ENCODE results near the gene MYCBP. TPM values are rescaled to one million over a fixed set of nuclear protein-coding genes. Genes with fewer than 3 reads are reported as not detected.

MYCBP gene
- total RNA-seq, 2 experiments from 2014 or later, result 70.6 to 76.5 TPM

- Mint-ChIP-seq H3K27ac (no peak overlapping the region), H3K27me3 (no peaks in the 10 kb centered on the region), H3K36me3 (no peaks in the 10 kb centered on the region), H3K4me1 (ENCODE audit: low read depth) (no peaks in the 10 kb centered on the region), H3K4me3 (no peak overlapping the region), H3K9me3 (no peaks in the 10 kb centered on the region)
- intact Hi-C loops (cut with micrococcal nuclease), result no loop called here
- ChIA-PET POLR2A (no interaction called here), CTCF (interaction anchor here (1.1 to 1.7 kb wide), 2 partner anchors 26 to 71 kb away, joined by 3 to 4 read pairs; no protein-coding TSS in a partner anchor)
- DNase-seq, result no peak
Measured at GRCh38 chr1:38892976-38893375, 19.8 kb upstream of the MYCBP start.

GRCh38 chr1:38891753-38892152 lies 18.6 kb upstream of the MYCBP start:
- H3K36me3 Mint-ChIP-seq, result no peaks in the 10 kb centered on the region
- ChIA-PET POLR2A (no interaction called here), CTCF (interaction anchor here (1.1 kb wide), 1 partner anchor 27 kb away, joined by 3 read pairs; no protein-coding TSS in a partner anchor)
- intact Hi-C loops (cut with micrococcal nuclease), result no loop called here
- no peaks in the 10 kb centered on the region for H3K4me1 Mint-ChIP-seq (ENCODE audit: low read depth)
- H3K27ac Mint-ChIP-seq, result no peak overlapping the region
- no peaks in the 10 kb centered on the region for H3K9me3 Mint-ChIP-seq
- no peaks in the 10 kb centered on the region for H3K27me3 Mint-ChIP-seq
- no peak for DNase-seq
- H3K4me3 Mint-ChIP-seq, result no peak overlapping the region

- Mint-ChIP-seq H3K36me3 (no peaks in the 10 kb centered on the region), H3K27me3 (no peaks in the 10 kb centered on the region), H3K9me3 (no peaks in the 10 kb centered on the region), H3K4me3 (no peak overlapping the region), H3K27ac (no peak overlapping the region), H3K4me1 (ENCODE audit: low read depth) (no peaks in the 10 kb centered on the region)
- ChIA-PET CTCF (no interaction called here), POLR2A (no interaction called here)
- intact Hi-C loops (cut with micrococcal nuclease), result no loop called here
- no peak for DNase-seq
Measured at GRCh38 chr1:38889589-38889988, 16.4 kb upstream of the MYCBP start.

GRCh38 chr1:38888423-38889333 lies 15.5 kb upstream of the MYCBP start:
- CTCF ChIA-PET, result no interaction called here
- POLR2A ChIA-PET, result no interaction called here
- DNase-seq, result no peak
- no peaks in the 10 kb centered on the region for H3K4me1 Mint-ChIP-seq (ENCODE audit: low read depth)
- H3K36me3 Mint-ChIP-seq, result no peaks in the 10 kb centered on the region
- no peaks in the 10 kb centered on the region for H3K9me3 Mint-ChIP-seq
- intact Hi-C loops (cut with micrococcal nuclease), result no loop called here
- no peak overlapping the region for H3K4me3 Mint-ChIP-seq
- H3K27me3 Mint-ChIP-seq, result no peaks in the 10 kb centered on the region
- H3K27ac Mint-ChIP-seq, result no peak overlapping the region

- Mint-ChIP-seq H3K4me1 (ENCODE audit: low read depth) (no peaks in the 10 kb centered on the region), H3K4me3 (no peak overlapping the region), H3K9me3 (no peaks in the 10 kb centered on the region), H3K36me3 (no peaks in the 10 kb centered on the region), H3K27ac (no peak overlapping the region), H3K27me3 (no peaks in the 10 kb centered on the region)
- intact Hi-C loops (cut with micrococcal nuclease), result no loop called here
- CTCF ChIA-PET, result no interaction called here
- no peak for DNase-seq
- POLR2A ChIA-PET, result interaction anchor here (0.7 kb wide), 1 partner anchor 95 kb away, joined by 3 read pairs; no protein-coding TSS in a partner anchor
Measured at GRCh38 chr1:38885092-38885491, 11.9 kb upstream of the MYCBP start.

GRCh38 chr1:38881487-38881886 lies 8.3 kb upstream of the MYCBP start, which contains the start of gene GJA9:
GJA9 (minus strand) TSS chr1:38881587; CDS start chr1:38876098, 5,489 bp downstream.
- no peaks in the 10 kb centered on the region for H3K27me3 Mint-ChIP-seq
- no peaks in the 10 kb centered on the region for H3K4me1 Mint-ChIP-seq (ENCODE audit: low read depth)
- no peak within 1 kb of the TSS for H3K4me3 Mint-ChIP-seq
- H3K9me3 Mint-ChIP-seq, result no peaks in the 10 kb centered on the region
- no peak within 1 kb of the TSS for H3K27ac Mint-ChIP-seq
- intact Hi-C loops (cut with micrococcal nuclease), result no loop called here
- POLR2A ChIA-PET, result no interaction called here
- no peaks in the 10 kb centered on the region for H3K36me3 Mint-ChIP-seq
- CTCF ChIA-PET, result interaction anchor here (1.4 kb wide), 2 partner anchors 10 to 217 kb away, joined by 3 read pairs; no protein-coding TSS in a partner anchor
- DNase-seq, result no peak

- Mint-ChIP-seq H3K27ac (no peak overlapping the region), H3K9me3 (no peaks in the 10 kb centered on the region), H3K27me3 (no peaks in the 10 kb centered on the region), H3K4me3 (no peak overlapping the region), H3K36me3 (peaks cover 2% of the 10 kb centered on the region), H3K4me1 (ENCODE audit: low read depth) (peaks cover 24% of the 10 kb centered on the region)
- ChIA-PET CTCF (interaction anchor here (1.3 kb wide), 1 partner anchor 88 kb away, joined by 3 read pairs; no protein-coding TSS in a partner anchor), POLR2A (interaction anchor here (1.1 kb wide), 1 partner anchor 151 kb away, joined by 3 read pairs; no protein-coding TSS in a partner anchor)
- DNase-seq, result no peak
- intact Hi-C loops (cut with micrococcal nuclease), result no loop called here
Measured at GRCh38 chr1:38875811-38876210, 2.7 kb upstream of the MYCBP start.

GRCh38 chr1:38872401-38873026 lies 634 bp downstream of the MYCBP start:
- DNase-seq, result peak; percentile 53
- Mint-ChIP-seq H3K9me3 (no peaks in the 10 kb centered on the region), H3K4me3 (peak overlapping the region; percentile 91), H3K4me1 (ENCODE audit: low read depth) (peaks cover 32% of the 10 kb centered on the region), H3K27ac (peak overlapping the region; percentile 71), H3K27me3 (no peaks in the 10 kb centered on the region), H3K36me3 (peaks cover 9% of the 10 kb centered on the region)
- ChIA-PET CTCF (interaction anchor here (0.6 to 2.1 kb wide), 10 partner anchors 11 to 219 kb away, joined by 3 to 7 read pairs (median 4); partner anchors contain the start of genes NDUFS5 and RRAGC), POLR2A (interaction anchor here (1.2 to 1.9 kb wide), 4 partner anchors 13 to 154 kb away, joined by 3 to 11 read pairs (median 3); partner anchors contain the start of genes NDUFS5 and RRAGC)
- intact Hi-C loops (cut with micrococcal nuclease), result loop anchor here (1.0 to 5.0 kb wide), 3 partner anchors 13 to 155 kb away; partner anchors contain the start of genes AKIRIN1, NDUFS5 and RRAGC

GRCh38 chr1:38870996-38871395 lies 2.2 kb downstream of the MYCBP start:
- no peaks in the 10 kb centered on the region for H3K27me3 Mint-ChIP-seq
- H3K36me3 Mint-ChIP-seq, result peaks cover 14% of the 10 kb centered on the region
- peak overlapping the region; percentile 66 for H3K27ac Mint-ChIP-seq
- H3K4me3 Mint-ChIP-seq, result peak overlapping the region; percentile 9
- POLR2A ChIA-PET, result interaction anchor here (1.0 to 1.6 kb wide), 2 partner anchors 10 to 155 kb away, joined by 3 read pairs; partner anchors contain the start of gene NDUFS5
- DNase-seq, result peak; percentile 22
- CTCF ChIA-PET, result interaction anchor here (1.6 to 1.8 kb wide), 2 partner anchors 9 to 36 kb away, joined by 4 read pairs; no protein-coding TSS in a partner anchor
- intact Hi-C loops (cut with micrococcal nuclease), result loop anchor here (5.0 kb wide), 1 partner anchor 156 kb away; the partner anchor contains the start of gene NDUFS5
- no peaks in the 10 kb centered on the region for H3K9me3 Mint-ChIP-seq
- H3K4me1 Mint-ChIP-seq (ENCODE audit: low read depth), result peaks cover 35% of the 10 kb centered on the region

GRCh38 chr1:38867208-38867607 lies 5.9 kb downstream of the MYCBP start:
- H3K4me3 Mint-ChIP-seq, result no peak overlapping the region
- POLR2A ChIA-PET, result no interaction called here
- no peak for DNase-seq
- intact Hi-C loops (cut with micrococcal nuclease), result no loop called here
- H3K4me1 Mint-ChIP-seq (ENCODE audit: low read depth), result peaks cover 56% of the 10 kb centered on the region
- CTCF ChIA-PET, result no interaction called here
- H3K36me3 Mint-ChIP-seq, result peaks cover 27% of the 10 kb centered on the region
- H3K27ac Mint-ChIP-seq, result no peak overlapping the region
- no peaks in the 10 kb centered on the region for H3K27me3 Mint-ChIP-seq
- H3K9me3 Mint-ChIP-seq, result no peaks in the 10 kb centered on the region

- H3K27ac Mint-ChIP-seq, result no peak overlapping the region
- H3K9me3 Mint-ChIP-seq, result no peaks in the 10 kb centered on the region
- peaks cover 57% of the 10 kb centered on the region for H3K4me1 Mint-ChIP-seq (ENCODE audit: low read depth)
- H3K36me3 Mint-ChIP-seq, result peaks cover 27% of the 10 kb centered on the region
- no peaks in the 10 kb centered on the region for H3K27me3 Mint-ChIP-seq
- intact Hi-C loops (cut with micrococcal nuclease), result no loop called here
- CTCF ChIA-PET, result no interaction called here
- DNase-seq, result no peak
- POLR2A ChIA-PET, result no interaction called here
- no peak overlapping the region for H3K4me3 Mint-ChIP-seq
Measured at GRCh38 chr1:38865112-38865715, 7.9 kb downstream of the MYCBP start.
